HG03442 (cell line): Measurements from ENCODE around the gene GNMT.

Experiments
- ATAC-seq: cut with Tn5 transposase; IDR thresholded peaks from one replicate; pipeline ENCODE4 v1.9.1; 2021; ENCODE audit warnings: mild to moderate bottlenecking, moderate library complexity; ENCODE audit not compliant: unreplicated experiment

GNMT gene

GRCh38 chr6:42960243-42961019 lies at the start of gene GNMT:
TSS of gene GNMT (plus strand) at chr6:42960754. CDS start at chr6:42960768, 14 bp downstream.
- no peak for ATAC-seq

GRCh38 chr6:42911171-42912021 lies 49.2 kb upstream of the GNMT start:
- ATAC-seq: no peak

- no peak for ATAC-seq
These were observed 46.0 kb upstream of the GNMT start for GRCh38 chr6:42914546-42914945.

- ATAC-seq: no peak
These were observed 44.8 kb upstream of the GNMT start, which contains the start of gene PTCRA for GRCh38 chr6:42915732-42916131. TSS of gene PTCRA (plus strand) at chr6:42916053. CDS start at chr6:42916070, 17 bp downstream.

GRCh38 chr6:42916288-42916687 lies 44.3 kb upstream of the GNMT start:
- no peak for ATAC-seq

GRCh38 chr6:42921801-42922200 lies 38.8 kb upstream of the GNMT start:
- no peak for ATAC-seq

GRCh38 chr6:42923666-42924065 lies 36.9 kb upstream of the GNMT start:
- ATAC-seq: no peak

GRCh38 chr6:42925248-42925857 lies 35.2 kb upstream of the GNMT start:
- ATAC-seq: no peak

GRCh38 chr6:42928986-42929820 lies 31.4 kb upstream of the GNMT start, which contains the start of gene CNPY3:
TSS of gene CNPY3 (plus strand) at chr6:42929480. CDS start at chr6:42929571, 91 bp downstream.
- peak; percentile 68 for ATAC-seq

GRCh38 chr6:42929821-42930360 lies 30.7 kb upstream of the GNMT start:
- peak; percentile 49 for ATAC-seq

- ATAC-seq: no peak
These were observed 28.1 kb upstream of the GNMT start for GRCh38 chr6:42932412-42932811.

GRCh38 chr6:42933205-42933604 lies 27.3 kb upstream of the GNMT start:
- no peak for ATAC-seq

GRCh38 chr6:42935322-42935721 lies 25.2 kb upstream of the GNMT start:
- no peak for ATAC-seq

GRCh38 chr6:42936398-42936797 lies 24.2 kb upstream of the GNMT start:
- ATAC-seq: no peak

- no peak for ATAC-seq
These were observed 22.8 kb upstream of the GNMT start for GRCh38 chr6:42937548-42938427.

GRCh38 chr6:42938428-42938796 lies 22.1 kb upstream of the GNMT start:
- ATAC-seq: no peak

- ATAC-seq: no peak
These were observed 21.4 kb upstream of the GNMT start for GRCh38 chr6:42938987-42939809.

- no peak for ATAC-seq
These were observed 20.8 kb upstream of the GNMT start for GRCh38 chr6:42939810-42940167.
